Peyer's patch (tissue), 4 donors: Measurements from ENCODE around the gene TRIP6.

Source experiments
- CTCF ChIP-seq, 6 experiments: fragments of 450-650 bp in 4 of 6; fragments of 200-600 bp in 2 of 6; sonication (generic) in 1 of 6; IDR thresholded peaks; one replicate each; pipeline ENCODE4 v1.5.1; 2017 to 2019; ENCODE audit warnings: antibody characterized with exemption in 6 of 6, mild to moderate bottlenecking in 3 of 6, moderate library complexity in 1 of 6
- POLR2A ChIP-seq, 2 donors: fragments of 450-650 bp; IDR thresholded peaks; one replicate each; pipeline ENCODE4 v1.5.1; 2017; ENCODE audit warnings: antibody characterized with exemption in 2 of 2, mild to moderate bottlenecking in 2 of 2, moderate library complexity in 2 of 2

GRCh38 chr7:100864263-100864845 lies 2.8 kb upstream of the TRIP6 start:
- TF ChIP-seq CTCF (IDR thresholded peaks at IDR 0.05) (no peak), POLR2A (IDR thresholded peaks at IDR 0.05) (no peak)
